Activated B cell treated with CpG ODN at 0.5 μM for 24 hours (primary cell): ENCODE measurements around the gene GAB4. TPM values are rescaled to one million over a fixed set of nuclear protein-coding genes. Genes with fewer than 3 reads are reported as not detected.

Experiments
- ATAC-seq: fragments of 200-7000 bp; cut with Tn5 transposase; one replicate; pipeline ENCODE4 v1.10.0; 2021; ENCODE audit warnings: low read depth, mild to moderate bottlenecking, moderate library complexity
- CTCF ChIA-PET: fragments of 350-600 bp; sonication (Branson Sonifier 250); formaldehyde crosslinking; loops from one replicate; lab custom pipeline; 2021; ENCODE audit warnings: antibody characterized with exemption; lab: Charles Lee
- POLR2A ChIA-PET: fragments of 350-600 bp; sonication (Branson Sonifier 250); formaldehyde crosslinking; loops from one replicate; lab custom pipeline; 2021; ENCODE audit warnings: antibody characterized with exemption; lab: Charles Lee
- DNase-seq: peaks from one replicate; pipeline ENCODE4 v3.0.0; 2022
- H3K27ac Mint-ChIP-seq: one replicate; pipeline ENCODE4 v1.8.0; 2020; ENCODE audit warnings: mixed read lengths
- H3K27me3 Mint-ChIP-seq: one replicate; pipeline ENCODE4 v1.8.0; 2021; ENCODE audit warnings: mixed read lengths
- H3K36me3 Mint-ChIP-seq: one replicate; pipeline ENCODE4 v1.8.0; 2021; ENCODE audit warnings: low read depth, mixed read lengths
- H3K4me1 Mint-ChIP-seq: one replicate; pipeline ENCODE4 v1.8.0; 2021; ENCODE audit warnings: mixed read lengths
- H3K4me3 Mint-ChIP-seq: one replicate; pipeline ENCODE4 v1.8.0; 2020; ENCODE audit warnings: mild to moderate bottlenecking, mixed read lengths
- H3K9me3 Mint-ChIP-seq: one replicate; pipeline ENCODE4 v1.8.0; 2020; ENCODE audit warnings: mixed read lengths
- intact Hi-C: fragments of 100-400 bp; cut with micrococcal nuclease; formaldehyde crosslinking; loops from one replicate; pipeline ENCODE4 v1.15.1; 2024
- total RNA-seq: library from RNA; stranded (reverse); gene quantifications from 2 replicates; pipeline ENCODE4 v1.2.3, GENCODE V29; 2022
- TF ChIP-seq, protein P1 (sequence below): fragments of 200-600 bp; IDR thresholded peaks from one replicate; pipeline ENCODE4 v1.8.0; 2022; ENCODE audit warnings: antibody characterized with exemption, mild to moderate bottlenecking

GAB4 gene
- total RNA-seq, 1 donor from 2014 or later: 0.29 TPM

DNA sequence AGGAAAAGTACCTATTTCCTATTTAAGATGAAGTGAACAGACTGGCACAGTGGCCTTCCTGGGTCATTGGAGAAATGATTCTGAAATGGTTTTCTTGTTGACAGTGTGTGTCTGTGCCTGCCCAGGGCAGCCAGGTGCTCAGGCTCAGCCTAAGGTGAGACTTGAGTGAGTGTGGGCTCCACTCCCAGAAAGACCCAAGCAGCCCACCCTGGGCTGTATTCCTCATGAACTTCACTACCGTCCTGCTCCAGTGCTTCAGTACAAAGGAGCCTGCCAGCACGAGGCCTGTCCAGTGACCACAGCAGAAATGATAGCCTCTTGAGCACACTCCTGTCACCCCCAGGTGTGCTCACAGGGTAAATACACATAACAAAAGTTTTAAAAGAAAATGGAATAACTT lies 49.5 kb downstream of the GAB4 start:
- DNase-seq (no peak), ATAC-seq (no peak)
- intact Hi-C loops: no loop called here
- no peaks in the 10 kb centered on the region for H3K27me3 Mint-ChIP-seq
- no peaks in the 10 kb centered on the region for H3K9me3 Mint-ChIP-seq
- H3K4me3 Mint-ChIP-seq: no peak overlapping the region
- ChIA-PET CTCF (no interaction called here), POLR2A (no interaction called here)
- no peak overlapping the region for H3K27ac Mint-ChIP-seq
- no peaks in the 10 kb centered on the region for H3K4me1 Mint-ChIP-seq
- no peaks in the 10 kb centered on the region for H3K36me3 Mint-ChIP-seq
- TF ChIP-seq, protein P1, sequence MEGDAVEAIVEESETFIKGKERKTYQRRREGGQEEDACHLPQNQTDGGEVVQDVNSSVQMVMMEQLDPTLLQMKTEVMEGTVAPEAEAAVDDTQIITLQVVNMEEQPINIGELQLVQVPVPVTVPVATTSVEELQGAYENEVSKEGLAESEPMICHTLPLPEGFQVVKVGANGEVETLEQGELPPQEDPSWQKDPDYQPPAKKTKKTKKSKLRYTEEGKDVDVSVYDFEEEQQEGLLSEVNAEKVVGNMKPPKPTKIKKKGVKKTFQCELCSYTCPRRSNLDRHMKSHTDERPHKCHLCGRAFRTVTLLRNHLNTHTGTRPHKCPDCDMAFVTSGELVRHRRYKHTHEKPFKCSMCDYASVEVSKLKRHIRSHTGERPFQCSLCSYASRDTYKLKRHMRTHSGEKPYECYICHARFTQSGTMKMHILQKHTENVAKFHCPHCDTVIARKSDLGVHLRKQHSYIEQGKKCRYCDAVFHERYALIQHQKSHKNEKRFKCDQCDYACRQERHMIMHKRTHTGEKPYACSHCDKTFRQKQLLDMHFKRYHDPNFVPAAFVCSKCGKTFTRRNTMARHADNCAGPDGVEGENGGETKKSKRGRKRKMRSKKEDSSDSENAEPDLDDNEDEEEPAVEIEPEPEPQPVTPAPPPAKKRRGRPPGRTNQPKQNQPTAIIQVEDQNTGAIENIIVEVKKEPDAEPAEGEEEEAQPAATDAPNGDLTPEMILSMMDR: no peak

DNA sequence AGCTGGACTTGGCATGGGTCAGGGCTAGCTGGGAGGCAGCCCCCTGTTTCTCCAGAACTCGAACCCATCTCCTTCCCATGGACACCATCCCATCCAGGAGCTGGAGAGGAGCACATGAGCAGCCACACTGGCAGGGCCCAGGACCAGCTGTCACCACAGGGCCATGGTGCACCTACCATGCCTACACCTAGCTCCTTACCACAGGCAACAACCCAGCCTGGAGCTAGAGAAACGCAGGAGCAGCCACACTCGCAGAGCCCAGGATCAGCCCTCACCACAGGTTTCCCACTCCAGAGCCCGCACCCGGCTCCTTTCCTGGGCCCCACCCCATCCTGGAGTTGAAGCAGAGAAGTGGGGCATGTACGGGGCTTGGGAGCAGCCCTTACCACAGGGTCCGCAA lies 50.2 kb downstream of the GAB4 start:
- ChIA-PET CTCF (no interaction called here), POLR2A (no interaction called here)
- DNase-seq (no peak), ATAC-seq (no peak)
- Mint-ChIP-seq H3K4me3 (no peak overlapping the region), H3K4me1 (no peaks in the 10 kb centered on the region), H3K36me3 (no peaks in the 10 kb centered on the region), H3K27me3 (peaks cover under 1% of the 10 kb centered on the region), H3K9me3 (no peaks in the 10 kb centered on the region), H3K27ac (no peak overlapping the region)
- intact Hi-C loops: no loop called here
- TF ChIP-seq, protein P1: no peak

DNA sequence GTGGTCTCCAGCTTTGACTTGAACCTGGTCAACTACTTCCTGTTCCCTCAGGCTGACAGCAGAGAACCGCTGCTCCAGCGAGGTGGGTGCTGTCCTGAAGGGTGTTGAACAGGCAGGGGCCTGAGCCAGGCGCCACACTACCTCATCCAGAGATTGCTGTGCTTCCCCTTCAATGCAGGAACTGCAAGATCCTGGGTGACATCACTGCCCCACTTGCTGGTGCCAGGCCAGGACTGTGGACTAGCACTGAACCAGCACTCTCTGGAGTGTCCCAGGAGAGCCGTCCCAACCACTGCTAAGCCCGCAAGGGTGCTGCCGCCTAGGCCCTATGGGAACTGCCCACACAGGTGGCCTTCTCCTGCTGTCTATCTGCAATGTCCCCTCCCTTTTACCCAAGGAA lies 51.7 kb downstream of the GAB4 start:
- Mint-ChIP-seq H3K4me1 (no peaks in the 10 kb centered on the region), H3K4me3 (no peak overlapping the region), H3K9me3 (no peaks in the 10 kb centered on the region), H3K27ac (no peak overlapping the region), H3K36me3 (no peaks in the 10 kb centered on the region), H3K27me3 (peaks cover 2% of the 10 kb centered on the region)
- ATAC-seq: no peak
- TF ChIP-seq, protein P1: no peak
- ChIA-PET POLR2A (no interaction called here), CTCF (no interaction called here)
- no peak for DNase-seq
- intact Hi-C loops: no loop called here

DNA sequence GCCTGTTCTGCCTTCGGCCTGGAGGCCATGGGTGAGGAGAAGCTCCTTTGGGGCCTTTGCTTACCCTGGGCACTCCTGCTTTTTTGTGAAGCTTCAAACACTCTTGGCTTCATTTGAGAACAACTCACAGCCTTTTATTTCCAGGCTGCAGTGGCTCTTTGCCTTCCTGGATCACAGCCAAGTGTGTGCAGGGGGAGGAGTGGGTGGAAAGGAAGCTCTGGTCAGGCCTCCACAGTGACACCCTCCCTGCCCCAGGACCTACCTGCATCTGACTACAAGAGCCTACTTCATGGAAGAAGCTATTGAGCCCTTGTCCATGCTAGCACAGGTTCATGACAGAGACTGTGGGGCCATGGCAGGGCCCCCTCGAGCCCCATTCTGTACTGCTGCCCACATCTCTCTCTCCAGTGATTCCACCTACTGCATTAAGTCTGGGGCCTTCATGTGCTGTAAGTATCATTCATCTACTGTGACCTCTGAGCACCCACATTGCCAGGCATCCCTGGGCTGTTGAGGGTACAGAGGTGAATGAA lies 52.3 kb downstream of the GAB4 start:
- Mint-ChIP-seq H3K27me3 (peaks cover 2% of the 10 kb centered on the region), H3K4me3 (no peak overlapping the region), H3K27ac (no peak overlapping the region), H3K4me1 (no peaks in the 10 kb centered on the region), H3K36me3 (no peaks in the 10 kb centered on the region), H3K9me3 (no peaks in the 10 kb centered on the region)
- TF ChIP-seq, protein P1: no peak
- POLR2A ChIA-PET: no interaction called here
- CTCF ChIA-PET: no interaction called here
- ATAC-seq (no peak), DNase-seq (no peak)
- intact Hi-C loops: no loop called here

DNA sequence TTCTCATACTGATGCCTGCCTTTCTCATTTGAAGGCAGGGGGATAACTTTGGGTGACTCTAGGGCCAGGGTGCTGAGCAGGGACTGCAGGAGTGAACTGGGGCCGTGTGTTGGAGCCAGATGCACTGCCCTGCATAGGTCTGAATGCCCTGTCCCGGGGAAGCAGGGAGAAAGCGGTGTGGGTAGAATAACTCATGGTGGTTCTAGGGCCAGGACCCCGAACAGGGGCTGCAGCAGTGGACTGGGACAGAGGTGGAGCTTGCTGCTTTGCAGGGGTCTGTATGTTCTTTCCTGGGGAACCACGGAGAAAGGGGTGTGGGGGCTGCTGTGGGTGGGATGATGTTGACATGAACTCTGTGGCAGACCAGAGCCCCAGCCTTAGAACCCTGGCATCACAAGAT lies 52.9 kb downstream of the GAB4 start:
- Mint-ChIP-seq H3K36me3 (no peaks in the 10 kb centered on the region), H3K27me3 (peaks cover 2% of the 10 kb centered on the region), H3K4me1 (no peaks in the 10 kb centered on the region), H3K9me3 (no peaks in the 10 kb centered on the region), H3K4me3 (no peak overlapping the region), H3K27ac (no peak overlapping the region)
- TF ChIP-seq, protein P1: no peak
- CTCF ChIA-PET: no interaction called here
- no peak for DNase-seq
- POLR2A ChIA-PET: no interaction called here
- intact Hi-C loops: no loop called here
- no peak for ATAC-seq
